OCI-LY3 (cell line): ENCODE measurements around the gene MRPL38.

Experiments
- EZH2phosphoT487 ChIP-seq: fragments of 200-600 bp; shearing (Covaris generic); IDR thresholded peaks from 2 replicates; pipeline ENCODE4 v1.6.1; 2018; ENCODE audit warnings: antibody characterized with exemption, mixed run types, low read depth
- TF ChIP-seq, protein P1 (sequence below): fragments of 200-600, 300-600 bp; sonication (generic); IDR thresholded peaks from 2 replicates; pipeline ENCODE4 v1.5.1; 2014; ENCODE audit warnings: antibody characterized with exemption, low read length, low read depth

DNA sequence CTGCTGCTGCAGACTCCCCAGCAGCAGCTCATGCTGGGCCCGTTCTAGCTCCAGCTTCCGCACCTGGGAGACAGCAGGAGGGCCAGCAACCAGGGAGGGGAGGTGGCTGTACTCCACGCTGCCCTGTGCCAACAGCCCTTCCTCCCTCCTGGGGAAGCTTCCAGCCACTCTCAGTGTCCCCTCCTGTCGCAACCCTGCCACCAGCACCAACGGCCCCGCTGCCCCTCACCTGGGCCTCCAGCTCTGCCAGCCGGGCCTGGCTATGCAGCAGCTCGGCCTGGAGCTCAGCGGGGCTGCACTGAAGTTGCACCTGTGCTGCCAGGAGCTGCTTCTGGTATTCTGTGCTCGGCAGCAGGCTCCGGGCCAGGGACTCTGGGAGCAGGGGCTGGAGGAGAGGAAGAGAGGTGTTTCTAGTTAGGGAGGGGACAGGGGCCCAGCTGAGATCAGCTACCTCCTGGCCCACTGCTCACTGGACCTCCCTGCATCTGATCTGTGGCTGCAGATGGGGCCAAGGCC is 15.4 kb upstream of the MRPL38 start:
- TF ChIP-seq, protein P1, sequence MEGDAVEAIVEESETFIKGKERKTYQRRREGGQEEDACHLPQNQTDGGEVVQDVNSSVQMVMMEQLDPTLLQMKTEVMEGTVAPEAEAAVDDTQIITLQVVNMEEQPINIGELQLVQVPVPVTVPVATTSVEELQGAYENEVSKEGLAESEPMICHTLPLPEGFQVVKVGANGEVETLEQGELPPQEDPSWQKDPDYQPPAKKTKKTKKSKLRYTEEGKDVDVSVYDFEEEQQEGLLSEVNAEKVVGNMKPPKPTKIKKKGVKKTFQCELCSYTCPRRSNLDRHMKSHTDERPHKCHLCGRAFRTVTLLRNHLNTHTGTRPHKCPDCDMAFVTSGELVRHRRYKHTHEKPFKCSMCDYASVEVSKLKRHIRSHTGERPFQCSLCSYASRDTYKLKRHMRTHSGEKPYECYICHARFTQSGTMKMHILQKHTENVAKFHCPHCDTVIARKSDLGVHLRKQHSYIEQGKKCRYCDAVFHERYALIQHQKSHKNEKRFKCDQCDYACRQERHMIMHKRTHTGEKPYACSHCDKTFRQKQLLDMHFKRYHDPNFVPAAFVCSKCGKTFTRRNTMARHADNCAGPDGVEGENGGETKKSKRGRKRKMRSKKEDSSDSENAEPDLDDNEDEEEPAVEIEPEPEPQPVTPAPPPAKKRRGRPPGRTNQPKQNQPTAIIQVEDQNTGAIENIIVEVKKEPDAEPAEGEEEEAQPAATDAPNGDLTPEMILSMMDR = no peak
- no peak for TF ChIP-seq EZH2phosphoT487
